Heart left ventricle (tissue), 13 donors: Measurements from ENCODE around the gene MYOZ3.

Experiments
- CTCF ChIP-seq, 12 donors: fragments of 200-600 bp; sonication (generic) in 4 of 12; IDR thresholded peaks; one replicate each; pipeline versions ENCODE4 v1.5.0 to v1.8.0; 2018 to 2022; ENCODE audit warnings: antibody characterized with exemption in 12 of 12, mild to moderate bottlenecking in 5 of 12
- POLR2A ChIP-seq, 2 donors: fragments of 450-650 bp; IDR thresholded peaks; one replicate each; pipeline ENCODE4 v1.6.1; 2017; ENCODE audit warnings: antibody characterized with exemption in 2 of 2, mild to moderate bottlenecking in 2 of 2, moderate library complexity in 2 of 2
- donor health status: ischemic (EF 13 %, LVEDD 7.1; RV severe dilation, severe dysfunction).
- donor health status: DM: no; HTN: yes; CAD: no.
- donor health status: DM: no; HTN: no; CAD: no.
- donor health status: ischemic (EF 25% LVEDD 6.9; RV normal size, moderate dysfunction).
- donor health status: ischemic (EF 25% LVEDD 5.7; RV mildly dilated, moderate dysfunction).
- donor health status: ischemic (EF 35%, LVEDD 5.7; RV mildly dilated, moderate dysfunction).
- donor health status: nonischemic (EF 11% LVEDD 7.7; RV severe dilation, severe dysfunction).
- donor health status: DM: yes; HTN: yes; CAD: no.
- donor health status: PGD.
- donor health status: ischemic (EF 29% LVEDD 5.4; RV normal size, mild dysfunction).
- donor health status: nonischemic (EF 23%, LVEDD 6.1; RV moderate dilation, normal function).

- TF ChIP-seq CTCF (IDR thresholded peaks at IDR 0.05) (peak in 1 of 12 donors; percentile 10), POLR2A (IDR thresholded peaks at IDR 0.05) (no peak)
Measured at GRCh38 chr5:150653145-150653761, 7.8 kb upstream of the MYOZ3 start.
